Ishikawa (cell line): Measurements from ENCODE around the gene RABL3.

Source experiments
- CEBPB ChIP-seq: IDR thresholded peaks from 2 replicates; pipeline ENCODE4 v1.6.1; 2012
- EP300 ChIP-seq: IDR thresholded peaks from 2 replicates; pipeline ENCODE4 v1.6.1; 2012; ENCODE audit warnings: borderline replicate concordance
- FOXM1 ChIP-seq: IDR thresholded peaks from 2 replicates; pipeline ENCODE4 v1.6.1; 2012; ENCODE audit warnings: low read depth, borderline replicate concordance
- TAF1 ChIP-seq: IDR thresholded peaks from 2 replicates; pipeline ENCODE4 v1.6.1; 2012; ENCODE audit warnings: low read depth, mild to moderate bottlenecking
- TCF12 ChIP-seq: IDR thresholded peaks from 2 replicates; pipeline ENCODE4 v1.6.1; 2012; ENCODE audit warnings: low read depth
- YY1 ChIP-seq: IDR thresholded peaks from 2 replicates; pipeline ENCODE4 v1.6.1; 2012; ENCODE audit warnings: low read depth
- ZBTB7A ChIP-seq: IDR thresholded peaks from 2 replicates; pipeline ENCODE4 v1.6.1; 2012; ENCODE audit warnings: low read depth

GRCh38 chr3:120780977-120781376 is 38.7 kb upstream of the RABL3 start:
- no peak for TF ChIP-seq ZBTB7A
- no peak for TF ChIP-seq TCF12
- no peak for TF ChIP-seq FOXM1
- no peak for TF ChIP-seq EP300
- no peak for TF ChIP-seq TAF1
- TF ChIP-seq CEBPB, result no peak
- TF ChIP-seq YY1, result no peak
